Prostate gland (tissue), 2 donors: ENCODE results near the gene ADAM17. TPM values are rescaled to one million over a fixed set of nuclear protein-coding genes. Genes with fewer than 3 reads are reported as not detected.
"Not testable (repeated sequence)": the region's sequence is repeated elsewhere in the genome, so short reads cannot be mapped to it uniquely, and the experiment has no call there.

Source experiments
- DNase-seq: peaks from one replicate; pipeline ENCODE4 v3.0.0-alpha.2; 2019; ENCODE audit warnings: low spot score
- H3K27ac ChIP-seq, 2 donors: fragments of 200-600 bp; sonication (generic); 2 replicates each; pipeline ENCODE4 v1.5.1; 2017 to 2019
- H3K27me3 ChIP-seq: fragments of 200-600 bp; sonication (generic); replicated peaks from 2 replicates; pipeline ENCODE4 v1.5.1; 2019; ENCODE audit not compliant: insufficient read depth
- H3K36me3 ChIP-seq, 2 donors: fragments of 200-600 bp; sonication (generic); 1 replicate in 1 of 2; 2 replicates in 1 of 2; pipeline versions ENCODE4 v1.5.1 to v1.8.1; 2017 to 2019
- H3K4me1 ChIP-seq: fragments of 200-600 bp; sonication (generic); replicated peaks from 2 replicates; pipeline ENCODE4 v1.5.1; 2019
- H3K4me3 ChIP-seq, 2 donors: fragments of 200-600 bp; sonication (generic); 2 replicates each; pipeline ENCODE4 v1.5.1; 2017 to 2019
- H3K9me3 ChIP-seq: fragments of 200-600 bp; sonication (generic); 2 replicates; pipeline ENCODE4 v1.5.1; 2017
- CTCF ChIP-seq, 4 experiments: fragments of 200-600 bp in 2 of 4; fragments of 450-650 bp in 2 of 4; sonication (generic) in 2 of 4; IDR thresholded peaks; 1 replicate in 3 of 4; 2 replicates in 1 of 4; pipeline ENCODE4 v1.5.1; 2016 to 2019; ENCODE audit warnings: antibody characterized with exemption in 4 of 4, mild to moderate bottlenecking in 2 of 4, moderate library complexity in 2 of 4
- POLR2A ChIP-seq: fragments of 450-650 bp; IDR thresholded peaks from one replicate; pipeline ENCODE4 v1.6.1; 2016; ENCODE audit warnings: antibody characterized with exemption, mild to moderate bottlenecking
- POLR2AphosphoS5 ChIP-seq: sonication (generic); formaldehyde crosslinking; IDR thresholded peaks from one replicate; pipeline ENCODE4 v1.6.1; 2017; ENCODE audit warnings: antibody characterized with exemption
- WGBS: methylation state at CpG from one replicate; pipeline ENCODE4 v1.1.5; 2018; 5-methylcytosine and 5-hydroxymethylcytosine counted together
- intact Hi-C: fragments of 100-400 bp; cut with DNase I; formaldehyde crosslinking; loops from one replicate; pipeline ENCODE4 v1.14.2; 2022
- total RNA-seq, 2 donors: library from RNA; depleted of rRNA; stranded (reverse); fragments of >200 nt; gene quantifications; one replicate each; pipeline ENCODE4 v1.1.0, GENCODE V29; 2016

ADAM17 gene
- total RNA-seq, 2 donors from 2014 or later: 15.8 to 40.0 TPM

GRCh38 chr2:9596621-9597311, 41.1 kb upstream of the ADAM17 start:
- TF ChIP-seq CTCF (IDR thresholded peaks at IDR 0.05) (no peak), POLR2AphosphoS5 (no peak), POLR2A (no peak)
- H3K27ac ChIP-seq: no peak overlapping the region
- intact Hi-C loops: no loop called here
- H3K4me1 ChIP-seq: no peaks in the 10 kb centered on the region
- no peak for DNase-seq
- no peaks in the 10 kb centered on the region for H3K27me3 ChIP-seq
- H3K9me3 ChIP-seq: no peaks in the 10 kb centered on the region
- 88% methylated on average over 10 of the region's 10 CpGs for WGBS
- no peaks in the 10 kb centered on the region for H3K36me3 ChIP-seq
- H3K4me3 ChIP-seq: no peak overlapping the region

GRCh38 chr2:9595746-9596145, 40.1 kb upstream of the ADAM17 start:
- H3K27ac ChIP-seq: no peak overlapping the region
- TF ChIP-seq POLR2A: no peak
- no peak for TF ChIP-seq CTCF (IDR thresholded peaks at IDR 0.05)
- no peak for TF ChIP-seq POLR2AphosphoS5
- no peaks in the 10 kb centered on the region for H3K4me1 ChIP-seq
- no peak for DNase-seq
- H3K4me3 ChIP-seq: no peak overlapping the region
- H3K27me3 ChIP-seq: no peaks in the 10 kb centered on the region
- H3K9me3 ChIP-seq: no peaks in the 10 kb centered on the region
- no peaks in the 10 kb centered on the region for H3K36me3 ChIP-seq
- intact Hi-C loops: no loop called here
- 49% methylated on average over 2 of the region's 2 CpGs for WGBS

GRCh38 chr2:9595256-9595655, 39.6 kb upstream of the ADAM17 start:
- H3K9me3 ChIP-seq, H3K4me3 ChIP-seq, H3K27me3 ChIP-seq, H3K27ac ChIP-seq, DNase-seq, H3K36me3 ChIP-seq, H3K4me1 ChIP-seq, intact Hi-C loops: not testable (repeated sequence)
- WGBS: 87% methylated on average over 6 of the region's 6 CpGs

GRCh38 chr2:9594366-9595054, 38.9 kb upstream of the ADAM17 start:
- 67% methylated on average over 2 of the region's 2 CpGs for WGBS
- no peak overlapping the region for H3K4me3 ChIP-seq
- no peak for TF ChIP-seq POLR2AphosphoS5
- TF ChIP-seq CTCF (IDR thresholded peaks at IDR 0.05): no peak
- TF ChIP-seq POLR2A: no peak
- no peaks in the 10 kb centered on the region for H3K27me3 ChIP-seq
- intact Hi-C loops: no loop called here
- H3K27ac ChIP-seq: no peak overlapping the region
- H3K9me3 ChIP-seq: no peaks in the 10 kb centered on the region
- no peaks in the 10 kb centered on the region for H3K4me1 ChIP-seq
- no peak for DNase-seq
- no peaks in the 10 kb centered on the region for H3K36me3 ChIP-seq

- no peaks in the 10 kb centered on the region for H3K4me1 ChIP-seq
- intact Hi-C loops: no loop called here
- WGBS: 86% methylated on average over 4 of the region's 4 CpGs
- TF ChIP-seq POLR2AphosphoS5 (no peak), CTCF (IDR thresholded peaks at IDR 0.05) (no peak), POLR2A (no peak)
- no peak overlapping the region for H3K27ac ChIP-seq
- no peak for DNase-seq
- H3K36me3 ChIP-seq: no peaks in the 10 kb centered on the region
- no peak overlapping the region for H3K4me3 ChIP-seq
- no peaks in the 10 kb centered on the region for H3K27me3 ChIP-seq
- H3K9me3 ChIP-seq: no peaks in the 10 kb centered on the region
Measured at GRCh38 chr2:9593925-9594324, 38.3 kb upstream of the ADAM17 start.
